Stimulated activated CD4-positive, alpha-beta T cell treated with anti-CD3 and anti-CD28 coated beads, TNF-alpha, amount 100 ng/mL, for 1 hour (primary cell): ENCODE data around the gene RBPJL.

Experiments
- DNase-seq, 3 donors: peaks; one replicate each; pipeline ENCODE4 v3.0.0-alpha.2; 2020; ENCODE audit warnings: low read depth in 3 of 3, low spot score in 1 of 3

RBPJL gene

GRCh38 chr20:45316150-45317080, 9.8 kb downstream of the RBPJL start:
- no peak for DNase-seq

- DNase-seq, result no peak
These were observed 11.2 kb downstream of the RBPJL start for GRCh38 chr20:45317826-45318225.

- DNase-seq, result no peak
These were observed 11.8 kb downstream of the RBPJL start for GRCh38 chr20:45318386-45318939.

- DNase-seq, result no peak
These were observed 12.3 kb downstream of the RBPJL start for GRCh38 chr20:45318948-45319347.

GRCh38 chr20:45320948-45321595, 14.4 kb downstream of the RBPJL start:
- no peak for DNase-seq

GRCh38 chr20:45322952-45323383, 16.3 kb downstream of the RBPJL start:
- no peak for DNase-seq

GRCh38 chr20:45323731-45324130, 17.1 kb downstream of the RBPJL start:
- no peak for DNase-seq

GRCh38 chr20:45325371-45325770, 18.7 kb downstream of the RBPJL start:
- no peak for DNase-seq

GRCh38 chr20:45328451-45328850, 21.8 kb downstream of the RBPJL start:
- no peak for DNase-seq

GRCh38 chr20:45329497-45330319, 23.1 kb downstream of the RBPJL start:
- DNase-seq, result no peak

GRCh38 chr20:45330476-45330875, 23.8 kb downstream of the RBPJL start:
- DNase-seq, result no peak

- no peak for DNase-seq
These were observed 30.1 kb downstream of the RBPJL start for GRCh38 chr20:45336530-45337366.

- DNase-seq, result no peak
These were observed 30.9 kb downstream of the RBPJL start for GRCh38 chr20:45337367-45338120.

- DNase-seq, result no peak
These were observed 31.7 kb downstream of the RBPJL start for GRCh38 chr20:45338121-45339030.

- DNase-seq, result no peak
These were observed 32.4 kb downstream of the RBPJL start for GRCh38 chr20:45339084-45339483.

GRCh38 chr20:45339799-45340198, 33.2 kb downstream of the RBPJL start:
- no peak for DNase-seq

- DNase-seq, result no peak
These were observed 33.7 kb downstream of the RBPJL start for GRCh38 chr20:45340236-45340847.

- no peak for DNase-seq
These were observed 34.3 kb downstream of the RBPJL start for GRCh38 chr20:45340951-45341350.
